PC-3 (cell line): ENCODE measurements around the gene PCDH9. TPM values are rescaled to one million over a fixed set of nuclear protein-coding genes. Genes with fewer than 3 reads are reported as not detected.

Experiments used
- ATAC-seq: fragments of 200-7000 bp; cut with Tn5 transposase; 2 replicates; pipeline ENCODE4 v1.9.1; 2020; ENCODE audit warnings: mild to moderate bottlenecking, moderate library complexity
- BruUV-seq: library from RNA; stranded (reverse); fragments of 400-500 nt; replicated peaks from 2 replicates; lab custom pipeline; 2021; lab: Mats Ljungman, UMichigan
- CTCF ChIA-PET: fragments of 300-600 bp; sonication (Branson Sonifier 250); formaldehyde crosslinking; loops from one replicate; lab custom pipeline; 2022; ENCODE audit warnings: antibody characterized with exemption; lab: Charles Lee
- POLR2A ChIA-PET: fragments of 300-600 bp; sonication (Branson Sonifier 250); formaldehyde crosslinking; loops from one replicate; lab custom pipeline; 2022; ENCODE audit warnings: antibody characterized with exemption; ENCODE audit not compliant: unreplicated experiment; lab: Charles Lee
- DNase-seq: peaks from one replicate; pipeline ENCODE4 v3.0.0-alpha.2; 2015
- H2AFZ ChIP-seq: fragments of 300-600 bp; sonication (generic); 2 replicates; pipeline ENCODE4 v1.6.0; 2016; ENCODE audit warnings: antibody characterized with exemption, low read length
- H3F3A ChIP-seq: fragments of 300-600 bp; sonication (generic); one replicate; pipeline ENCODE4 v1.6.0; 2017; ENCODE audit warnings: antibody characterized with exemption, low read length, control low read depth, mild to moderate bottlenecking; ENCODE audit not compliant: unreplicated experiment
- H3K27ac ChIP-seq: fragments of 300-600 bp; sonication (generic); 2 replicates; pipeline ENCODE4 v1.5.1; 2016; ENCODE audit warnings: mild to moderate bottlenecking, low read length
- H3K27me3 ChIP-seq: fragments of 300-600 bp; sonication (generic); 2 replicates; pipeline ENCODE4 v1.6.1; 2016; ENCODE audit warnings: low read length, mixed read lengths
- H3K36me3 ChIP-seq: fragments of 300-600 bp; sonication (generic); 2 replicates; pipeline ENCODE4 v1.6.1; 2016; ENCODE audit warnings: low read depth, mixed run types, low read length, mixed read lengths
- H3K4me1 ChIP-seq: fragments of 300-600 bp; sonication (generic); 2 replicates; pipeline ENCODE4 v1.5.1; 2016; ENCODE audit warnings: low read length; ENCODE audit not compliant: insufficient read depth
- H3K4me2 ChIP-seq: fragments of 300-600 bp; sonication (generic); 2 replicates; pipeline ENCODE4 v1.6.0; 2016; ENCODE audit warnings: low read length
- H3K4me3 ChIP-seq: fragments of 300-600 bp; sonication (generic); 2 replicates; pipeline ENCODE4 v1.5.1; 2016; ENCODE audit warnings: mild to moderate bottlenecking, low read length, mixed read lengths
- H3K79me2 ChIP-seq: fragments of 300-600 bp; sonication (generic); 2 replicates; pipeline ENCODE4 v1.6.1; 2017; ENCODE audit warnings: low read length, mixed read lengths
- H3K9ac ChIP-seq: fragments of 300-600 bp; sonication (generic); 2 replicates; pipeline ENCODE4 v1.6.0; 2016; ENCODE audit warnings: mild to moderate bottlenecking, low read length
- H3K9me2 ChIP-seq: fragments of 300-600 bp; sonication (generic); replicated peaks from 2 replicates; pipeline ENCODE4 v1.6.1; 2016; ENCODE audit warnings: mixed run types, low read length, mixed read lengths
- H3K9me3 ChIP-seq: fragments of 300-600 bp; sonication (generic); 2 replicates; pipeline ENCODE4 v1.6.1; 2016; ENCODE audit warnings: low read length, mixed read lengths
- H4K20me1 ChIP-seq: fragments of 300-600 bp; sonication (generic); 2 replicates; pipeline ENCODE4 v1.6.1; 2016; ENCODE audit warnings: low read length, mixed read lengths
- CTCF ChIP-seq: fragments of 300-600 bp; sonication (generic); conservative IDR thresholded peaks from 2 replicates; pipeline ENCODE4 v1.5.1; 2017; ENCODE audit warnings: antibody characterized with exemption, low read depth, mild to moderate bottlenecking, low read length
- EZH2 ChIP-seq: fragments of 300-600 bp; sonication (generic); IDR thresholded peaks from one replicate; pipeline ENCODE4 v1.6.1; 2017; ENCODE audit warnings: antibody characterized with exemption, mild to moderate bottlenecking, low read length; ENCODE audit not compliant: unreplicated experiment
- EZH2phosphoT487 ChIP-seq: fragments of 300-600 bp; sonication (generic); IDR thresholded peaks from 2 replicates; pipeline ENCODE4 v1.6.1; 2018; ENCODE audit warnings: mild to moderate bottlenecking, antibody characterized with exemption, low read length, borderline replicate concordance
- intact Hi-C: fragments of 100-400 bp; cut with micrococcal nuclease; formaldehyde crosslinking; loops from 2 replicates; pipeline ENCODE4 v1.9.0; 2023
- total RNA-seq: library from RNA; depleted of rRNA; stranded (reverse); fragments of >200 nt; gene quantifications from 2 replicates; pipeline ENCODE4 v1.2.3, GENCODE V29; 2014

Gene PCDH9
- total RNA-seq, 1 experiment from 2014 or later = 0.98 TPM

GRCh38 chr13:67123165-67123564, 107.0 kb downstream of the PCDH9 start:
- H3K4me1 ChIP-seq = peaks cover 27% of the 10 kb centered on the region
- no peaks in the 10 kb centered on the region for H3K27me3 ChIP-seq
- no peak overlapping the region for H2AFZ ChIP-seq
- H3K9me3 ChIP-seq = no peaks in the 10 kb centered on the region
- no peak overlapping the region for H3K4me3 ChIP-seq
- TF ChIP-seq EZH2phosphoT487 = no peak
- TF ChIP-seq EZH2 = no peak
- no peak for TF ChIP-seq CTCF
- H3K27ac ChIP-seq = no peak overlapping the region
- ATAC-seq (no peak), DNase-seq (peak; percentile 4)
- ChIA-PET CTCF (no interaction called here), POLR2A (no interaction called here)
- no peaks in the 10 kb centered on the region for H3K79me2 ChIP-seq
- no peak overlapping the region for H3K9ac ChIP-seq
- no TSS peak for BruUV-seq
- H3K4me2 ChIP-seq = no peak overlapping the region
- H3K9me2 ChIP-seq = no peaks in the 10 kb centered on the region
- intact Hi-C loops = loop anchor here (5.0 kb wide), 1 partner anchor 44 kb away; no protein-coding TSS in a partner anchor
- no peaks in the 10 kb centered on the region for H4K20me1 ChIP-seq
- no peaks in the 10 kb centered on the region for H3K36me3 ChIP-seq
- H3F3A ChIP-seq = no peaks in the 10 kb centered on the region

- H3K36me3 ChIP-seq = no peaks in the 10 kb centered on the region
- no peaks in the 10 kb centered on the region for H3K27me3 ChIP-seq
- DNase-seq (no peak), ATAC-seq (no peak)
- H3K9me2 ChIP-seq = no peaks in the 10 kb centered on the region
- peaks cover 27% of the 10 kb centered on the region for H3K4me1 ChIP-seq
- H3K9me3 ChIP-seq = no peaks in the 10 kb centered on the region
- no peak overlapping the region for H2AFZ ChIP-seq
- intact Hi-C loops = loop anchor here (5.0 kb wide), 1 partner anchor 45 kb away; no protein-coding TSS in a partner anchor
- H3F3A ChIP-seq = no peaks in the 10 kb centered on the region
- POLR2A ChIA-PET = no interaction called here
- H3K27ac ChIP-seq = no peak overlapping the region
- no peak overlapping the region for H3K4me3 ChIP-seq
- BruUV-seq = no TSS peak
- no peak overlapping the region for H3K9ac ChIP-seq
- TF ChIP-seq CTCF (no peak), EZH2phosphoT487 (no peak), EZH2 (no peak)
- CTCF ChIA-PET = no interaction called here
- H4K20me1 ChIP-seq = no peaks in the 10 kb centered on the region
- H3K79me2 ChIP-seq = no peaks in the 10 kb centered on the region
- H3K4me2 ChIP-seq = no peak overlapping the region
Observed at GRCh38 chr13:67122251-67122650, 107.9 kb downstream of the PCDH9 start.

- no peaks in the 10 kb centered on the region for H3F3A ChIP-seq
- H3K9me3 ChIP-seq = no peaks in the 10 kb centered on the region
- POLR2A ChIA-PET = no interaction called here
- intact Hi-C loops = loop anchor here (5.0 kb wide), 1 partner anchor 46 kb away; no protein-coding TSS in a partner anchor
- DNase-seq (peak; percentile 56), ATAC-seq (peak; percentile 47)
- no peak overlapping the region for H3K4me3 ChIP-seq
- H3K36me3 ChIP-seq = no peaks in the 10 kb centered on the region
- peaks cover 27% of the 10 kb centered on the region for H3K4me1 ChIP-seq
- H3K79me2 ChIP-seq = no peaks in the 10 kb centered on the region
- CTCF ChIA-PET = no interaction called here
- no peaks in the 10 kb centered on the region for H3K9me2 ChIP-seq
- no peak for TF ChIP-seq EZH2phosphoT487
- TF ChIP-seq CTCF = no peak
- no peak for TF ChIP-seq EZH2
- H3K27ac ChIP-seq = peak overlapping the region; percentile 64
- no peaks in the 10 kb centered on the region for H4K20me1 ChIP-seq
- no peaks in the 10 kb centered on the region for H3K27me3 ChIP-seq
- peak overlapping the region; percentile 48 for H3K4me2 ChIP-seq
- no TSS peak for BruUV-seq
- H2AFZ ChIP-seq = no peak overlapping the region
- H3K9ac ChIP-seq = no peak overlapping the region
Observed at GRCh38 chr13:67120872-67121531, 109.1 kb downstream of the PCDH9 start.
